H9 (cell line): ENCODE data around the gene OSBP2. TPM values are rescaled to one million over a fixed set of nuclear protein-coding genes. Genes with fewer than 3 reads are reported as not detected.

Source experiments
- DNase-seq: peaks from one replicate; pipeline ENCODE4 v3.0.0-alpha.2; 2017
- H2AFZ ChIP-seq: one replicate; pipeline ENCODE4 v1.6.1; 2013; ENCODE audit warnings: mild to moderate bottlenecking, low read length, control low read depth, moderate library complexity
- H2AK5ac ChIP-seq: 2 replicates; pipeline ENCODE4 v1.6.1; 2013; ENCODE audit warnings: low read length, control low read depth, mixed read lengths; ENCODE audit not compliant: insufficient read length
- H2BK120ac ChIP-seq: one replicate; pipeline ENCODE4 v1.6.1; 2013; ENCODE audit warnings: low read depth, mild to moderate bottlenecking, low read length, control low read depth, inconsistent platforms; ENCODE audit not compliant: poor library complexity, severe bottlenecking
- H2BK12ac ChIP-seq: 2 replicates; pipeline ENCODE4 v1.6.1; 2013; ENCODE audit warnings: low read length, control low read depth, mixed read lengths, low read depth; ENCODE audit not compliant: insufficient read length
- H2BK15ac ChIP-seq: 2 replicates; pipeline ENCODE4 v1.6.1; 2013; ENCODE audit warnings: low read depth, low read length, control low read depth
- H2BK20ac ChIP-seq: one replicate; pipeline ENCODE4 v1.6.1; 2013; ENCODE audit warnings: low read depth, mild to moderate bottlenecking, low read length, control low read depth, inconsistent platforms; ENCODE audit not compliant: poor library complexity, severe bottlenecking
- H2BK5ac ChIP-seq: 2 replicates; pipeline ENCODE4 v1.6.1; 2013; ENCODE audit warnings: low read length, control low read depth, mixed read lengths; ENCODE audit not compliant: insufficient read length
- H3K14ac ChIP-seq: 2 replicates; pipeline ENCODE4 v1.6.1; 2013; ENCODE audit warnings: low read length, control low read depth; ENCODE audit not compliant: insufficient read depth
- H3K18ac ChIP-seq: 2 replicates; pipeline ENCODE4 v1.6.1; 2013; ENCODE audit warnings: low read depth, mild to moderate bottlenecking, mixed read lengths, low read length, control low read depth; ENCODE audit not compliant: insufficient read length
- H3K23ac ChIP-seq: 2 replicates; pipeline ENCODE4 v1.6.1; 2013; ENCODE audit warnings: low read length, control low read depth, mixed read lengths, low read depth; ENCODE audit not compliant: insufficient read length
- H3K23me2 ChIP-seq: 2 replicates; pipeline ENCODE4 v1.6.1; 2013; ENCODE audit warnings: low read depth, mild to moderate bottlenecking, mixed read lengths, low read length, control low read depth; ENCODE audit not compliant: insufficient read length, poor library complexity, severe bottlenecking
- H3K27ac ChIP-seq: 2 replicates; pipeline ENCODE4 v1.5.1; 2013; ENCODE audit warnings: low read length, control low read depth, mixed read lengths, low read depth; ENCODE audit not compliant: insufficient read length
- H3K27me3 ChIP-seq: 2 replicates; pipeline ENCODE4 v1.6.1; 2013; ENCODE audit warnings: low read length, control low read depth, inconsistent platforms; ENCODE audit not compliant: insufficient read depth
- H3K4ac ChIP-seq: 2 replicates; pipeline ENCODE4 v1.6.1; 2013; ENCODE audit warnings: low read depth, mild to moderate bottlenecking, control low read depth, inconsistent platforms, low read length, moderate library complexity
- H3K4me1 ChIP-seq: 2 replicates; pipeline ENCODE4 v1.6.1; 2013; ENCODE audit warnings: low read length, control low read depth, inconsistent platforms; ENCODE audit not compliant: insufficient read depth
- H3K4me2 ChIP-seq: 2 replicates; pipeline ENCODE4 v1.6.1; 2013; ENCODE audit warnings: low read length, control low read depth, mixed read lengths; ENCODE audit not compliant: insufficient read length, insufficient read depth
- H3K56ac ChIP-seq: 2 replicates; pipeline ENCODE4 v1.6.1; 2013; ENCODE audit warnings: low read depth, mild to moderate bottlenecking, mixed read lengths, low read length, control low read depth; ENCODE audit not compliant: insufficient read length
- H3K79me1 ChIP-seq: 2 replicates; pipeline ENCODE4 v1.6.1; 2013; ENCODE audit warnings: low read depth, mild to moderate bottlenecking, moderate library complexity, low read length, control low read depth, inconsistent platforms; ENCODE audit not compliant: insufficient read depth, poor library complexity, severe bottlenecking
- H3K79me2 ChIP-seq: 2 replicates; pipeline ENCODE4 v1.6.1; 2013; ENCODE audit warnings: low read length, control low read depth, inconsistent platforms; ENCODE audit not compliant: insufficient read depth
- H3K9ac ChIP-seq: 2 replicates; pipeline ENCODE4 v1.6.1; 2013; ENCODE audit warnings: low read length, control low read depth, mixed read lengths; ENCODE audit not compliant: insufficient read length; ENCODE audit errors: extremely low read depth
- H3K9me3 ChIP-seq: one replicate; pipeline ENCODE4 v1.6.1; 2013; ENCODE audit warnings: low read depth, low read length, inconsistent platforms; ENCODE audit not compliant: control insufficient read depth
- H3T11ph ChIP-seq: one replicate; pipeline ENCODE4 v1.6.1; 2013; ENCODE audit warnings: mild to moderate bottlenecking, low read length, control low read depth, inconsistent platforms
- H4K20me1 ChIP-seq: one replicate; pipeline ENCODE4 v1.6.1; 2013; ENCODE audit not compliant: control insufficient read depth, insufficient read length, insufficient read depth
- H4K5ac ChIP-seq: 2 replicates; pipeline ENCODE4 v1.6.1; 2013; ENCODE audit warnings: low read depth, mild to moderate bottlenecking, mixed read lengths, low read length, control low read depth; ENCODE audit not compliant: insufficient read length
- H4K8ac ChIP-seq: replicated peaks from 2 replicates; pipeline ENCODE4 v1.6.1; 2013; ENCODE audit warnings: low read length, control low read depth, mixed read lengths, low read depth; ENCODE audit not compliant: insufficient read length
- H4K91ac ChIP-seq: 2 replicates; pipeline ENCODE4 v1.6.1; 2013; ENCODE audit warnings: low read depth, mild to moderate bottlenecking, moderate library complexity, mixed read lengths, low read length, control low read depth; ENCODE audit not compliant: insufficient read length
- H3K27ac Mint-ChIP-seq, 3 experiments: 2 replicates in 2 of 3; 3 replicates in 1 of 3; pipeline ENCODE4 v1.8.0; 2020 to 2021; ENCODE audit warnings: mixed read lengths in 3 of 3, mild to moderate bottlenecking in 1 of 3, moderate library complexity in 1 of 3
- H3K27me3 Mint-ChIP-seq: 2 replicates; pipeline ENCODE4 v1.8.0; 2021; ENCODE audit warnings: low read depth, mild to moderate bottlenecking, moderate library complexity, mixed read lengths
- H3K36me3 Mint-ChIP-seq, 3 experiments: 2 replicates in 2 of 3; 3 replicates in 1 of 3; pipeline ENCODE4 v1.8.0; 2020 to 2021; ENCODE audit warnings: low read depth in 3 of 3, mixed read lengths in 3 of 3; ENCODE audit not compliant: insufficient read depth in 1 of 3
- H3K4me1 Mint-ChIP-seq, 2 experiments: 2 replicates each; pipeline ENCODE4 v1.8.0; 2020; ENCODE audit warnings: mixed read lengths in 2 of 2
- H3K4me3 Mint-ChIP-seq, 2 experiments: 2 replicates in 1 of 2; 3 replicates in 1 of 2; pipeline ENCODE4 v1.8.0; 2020 to 2021; ENCODE audit warnings: mild to moderate bottlenecking in 2 of 2, mixed read lengths in 2 of 2, moderate library complexity in 1 of 2
- H3K9me3 Mint-ChIP-seq, 2 experiments: 2 replicates in 1 of 2; 3 replicates in 1 of 2; pipeline ENCODE4 v1.8.0; 2020; ENCODE audit warnings: mild to moderate bottlenecking in 2 of 2, mixed read lengths in 2 of 2, moderate library complexity in 1 of 2
- CTCF ChIP-seq: fragments of 200-600 bp; sonication (generic); conservative IDR thresholded peaks from 3 replicates; pipeline ENCODE4 v1.8.0; 2021; ENCODE audit warnings: antibody characterized with exemption, mild to moderate bottlenecking
- WGBS: extraction: QIAGEN DNeasy Blood & Tissue Kit; methylation state at CpG from one replicate; pipeline ENCODE4 v1.1.7; 2013; ENCODE audit warnings: missing lambda C conversion rate, low lambda C conversion rate, mixed read lengths; ENCODE audit not compliant: insufficient read length; ENCODE audit errors: extremely low coverage; 5-methylcytosine and 5-hydroxymethylcytosine counted together
- total RNA-seq: library from RNA; stranded (reverse); gene quantifications from 2 replicates; pipeline ENCODE4 v1.2.1, GENCODE V29; 2021

The OSBP2 gene
- total RNA-seq, 1 experiment from 2014 or later = 3.4 TPM

DNA sequence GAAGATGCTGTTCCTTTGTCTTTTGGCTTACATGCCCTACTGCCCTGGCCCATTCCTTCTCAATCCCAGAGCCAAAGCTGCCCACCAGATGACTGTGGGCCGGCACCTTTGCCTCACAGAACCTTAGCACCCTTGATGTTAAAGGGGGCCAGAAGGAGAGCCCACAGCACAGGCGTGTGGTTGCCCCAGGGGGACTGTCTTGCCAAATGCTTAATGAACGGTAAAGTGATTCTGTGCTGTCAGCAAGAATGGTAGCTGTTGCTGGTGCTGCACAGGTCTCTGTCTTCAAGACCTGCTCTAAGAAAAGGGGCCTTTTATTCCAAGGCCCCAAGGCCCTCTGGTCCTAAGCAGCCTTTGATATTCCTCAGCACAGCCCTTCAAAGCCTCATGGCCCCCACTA lies 160.6 kb downstream of the OSBP2 start:
- no peaks in the 10 kb centered on the region for H3K27me3 ChIP-seq
- no peaks in the 10 kb centered on the region for H4K20me1 ChIP-seq
- H3K4me2 ChIP-seq = no peak overlapping the region
- WGBS = no CpG with 5 or more reads among the region's 3 CpGs
- H3K9me3 Mint-ChIP-seq = no peaks in the 10 kb centered on the region; a peak in 2 of 5 replicates
- H2BK5ac ChIP-seq = no peak overlapping the region
- no peak overlapping the region for H4K91ac ChIP-seq
- H3K27me3 Mint-ChIP-seq = no peaks in the 10 kb centered on the region
- no peaks in the 10 kb centered on the region for H3K9me3 ChIP-seq
- H2BK12ac ChIP-seq = no peak overlapping the region
- H2AFZ ChIP-seq = no peak overlapping the region
- H3K27ac Mint-ChIP-seq = no peak overlapping the region
- no peak for DNase-seq
- H2BK120ac ChIP-seq = no peak overlapping the region
- H3T11ph ChIP-seq = no peak overlapping the region
- no peak overlapping the region for H3K18ac ChIP-seq
- no peak overlapping the region for H4K8ac ChIP-seq
- H3K9ac ChIP-seq = no peak overlapping the region
- no peaks in the 10 kb centered on the region for H3K4me1 Mint-ChIP-seq
- H3K23me2 ChIP-seq = no peaks in the 10 kb centered on the region
- H3K4me3 Mint-ChIP-seq = no peak overlapping the region
- no peak overlapping the region for H3K27ac ChIP-seq
- H2AK5ac ChIP-seq = no peak overlapping the region
- no peaks in the 10 kb centered on the region for H3K79me2 ChIP-seq
- H3K4me1 ChIP-seq = no peaks in the 10 kb centered on the region
- H2BK20ac ChIP-seq = no peak overlapping the region
- no peak overlapping the region for H3K4ac ChIP-seq
- no peak overlapping the region for H3K14ac ChIP-seq
- no peak overlapping the region for H2BK15ac ChIP-seq
- no peaks in the 10 kb centered on the region for H3K79me1 ChIP-seq
- no peak overlapping the region for H3K23ac ChIP-seq
- TF ChIP-seq CTCF = no peak
- no peak overlapping the region for H4K5ac ChIP-seq
- H3K36me3 Mint-ChIP-seq = no peaks in the 10 kb centered on the region
- H3K56ac ChIP-seq = no peak overlapping the region
